Myocyte (in vitro differentiated cells): ENCODE results near the gene DIDO1. TPM values are rescaled to one million over a fixed set of nuclear protein-coding genes. Genes with fewer than 3 reads are reported as not detected.

Experiments used
- DNase-seq: peaks from one replicate; pipeline ENCODE4 v3.0.0-alpha.2; 2012; ENCODE audit warnings: low read depth
- total RNA-seq: library from RNA; depleted of rRNA; stranded (reverse); fragments of >200 nt; gene quantifications from 2 replicates; pipeline ENCODE4 v1.2.3, GENCODE V29; 2014

The DIDO1 gene
- total RNA-seq, 1 donor from 2014 or later = 31.9 TPM

DNA sequence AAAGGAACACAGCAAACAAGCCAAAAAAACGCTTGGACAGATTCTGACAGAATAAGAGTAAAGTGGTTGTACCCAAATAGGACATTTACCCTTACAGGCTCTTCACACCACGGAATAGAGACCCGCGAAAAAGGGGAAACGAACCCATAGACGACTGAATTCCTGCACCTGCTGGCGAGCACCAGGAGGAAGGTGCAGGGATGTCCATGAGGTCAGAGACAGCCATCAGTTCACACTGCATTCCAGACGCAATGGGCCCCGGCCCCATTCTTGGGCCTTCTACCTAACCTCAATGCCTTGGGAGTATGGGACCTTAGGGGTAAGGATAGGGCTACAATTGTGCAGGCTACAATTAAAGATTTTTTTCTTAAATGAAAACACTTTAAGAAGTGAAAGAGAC lies 5.2 kb upstream of the DIDO1 start:
- no peak for DNase-seq

DNA sequence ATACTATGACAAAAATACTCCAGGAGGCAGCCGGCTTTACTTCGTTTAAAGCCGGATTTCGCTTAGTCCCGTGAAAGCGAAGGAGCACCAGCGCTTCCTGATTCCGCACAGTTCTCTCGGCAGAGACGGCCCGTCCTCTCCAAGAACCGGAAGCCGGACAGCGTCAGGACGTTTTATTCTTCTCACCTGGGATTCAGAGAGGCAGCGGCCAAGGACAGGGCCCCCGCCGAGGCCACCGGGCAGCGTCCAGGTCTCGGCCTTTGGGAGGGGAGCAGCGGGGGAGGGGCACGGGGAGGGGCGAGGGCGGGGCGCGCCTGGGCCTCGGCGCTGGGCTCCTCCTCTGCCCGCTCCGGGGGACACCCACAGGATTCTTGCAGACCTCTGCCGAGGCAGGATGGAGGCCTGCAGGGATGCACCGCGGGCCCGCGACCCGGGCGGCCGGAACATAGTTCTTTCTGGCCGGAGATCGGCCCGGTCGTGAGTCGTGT lies 2.8 kb upstream of the DIDO1 start:
- DNase-seq = no peak

DNA sequence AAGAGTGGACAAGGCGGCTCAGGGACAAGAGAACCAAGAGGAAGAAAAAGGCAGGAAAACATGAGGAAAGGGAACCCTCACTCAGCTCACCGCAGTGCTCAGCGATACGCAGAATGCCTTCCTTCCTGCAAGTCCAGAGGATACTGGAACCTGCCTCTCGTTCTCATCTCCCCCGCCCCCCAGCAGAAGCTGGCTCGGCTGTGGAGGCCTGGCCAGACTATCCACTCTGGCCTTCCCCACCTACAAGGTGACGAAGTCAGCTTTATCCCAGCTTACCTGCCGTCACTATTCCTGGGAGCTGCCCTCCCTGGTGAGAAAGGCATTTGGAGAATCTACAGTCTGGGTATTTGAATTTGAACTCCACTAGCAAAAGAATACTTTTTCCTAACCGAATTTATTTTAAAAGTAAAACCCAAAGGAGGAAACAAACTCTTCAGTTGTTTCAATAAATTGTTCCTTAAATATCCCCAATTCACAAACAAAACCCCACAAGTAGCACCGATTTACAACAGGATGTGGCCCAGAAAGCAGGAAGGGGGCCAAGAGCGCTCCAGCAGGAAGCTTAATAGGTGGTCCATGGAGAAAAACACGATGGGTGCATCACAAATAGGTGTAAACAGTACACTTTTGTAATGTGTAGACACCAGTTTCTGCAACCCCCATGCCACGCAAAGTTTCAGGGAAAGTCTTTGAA lies 2.1 kb upstream of the DIDO1 start:
- no peak for DNase-seq

DNA sequence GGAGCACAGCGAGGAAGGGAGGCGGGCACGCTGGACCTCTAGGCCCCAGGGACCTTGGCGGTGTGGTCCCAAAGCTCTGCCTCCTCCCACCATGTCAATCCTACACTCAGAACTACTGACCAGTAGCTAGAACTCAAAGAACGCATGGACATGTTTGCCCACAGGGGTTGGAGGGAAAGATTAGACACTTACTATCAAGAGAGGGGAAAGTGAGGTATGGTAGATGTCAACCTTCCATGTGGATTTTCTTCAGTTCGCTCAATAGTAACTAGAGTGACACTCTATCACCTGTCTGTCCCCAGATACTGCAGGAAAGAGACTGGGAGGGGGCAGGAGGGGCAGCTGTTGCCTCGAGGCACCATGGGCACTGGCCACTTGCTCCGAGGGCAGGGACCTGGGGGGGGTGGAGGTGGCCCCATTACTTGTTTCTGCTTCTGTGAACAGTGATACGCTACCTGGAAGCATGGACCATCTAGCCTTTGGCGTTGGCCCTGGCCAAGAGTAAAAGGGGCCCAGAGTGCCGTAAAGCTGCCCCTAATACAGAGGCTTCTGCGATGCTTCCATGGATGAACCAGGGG lies 912 bp upstream of the DIDO1 start:
- no peak for DNase-seq

DNA sequence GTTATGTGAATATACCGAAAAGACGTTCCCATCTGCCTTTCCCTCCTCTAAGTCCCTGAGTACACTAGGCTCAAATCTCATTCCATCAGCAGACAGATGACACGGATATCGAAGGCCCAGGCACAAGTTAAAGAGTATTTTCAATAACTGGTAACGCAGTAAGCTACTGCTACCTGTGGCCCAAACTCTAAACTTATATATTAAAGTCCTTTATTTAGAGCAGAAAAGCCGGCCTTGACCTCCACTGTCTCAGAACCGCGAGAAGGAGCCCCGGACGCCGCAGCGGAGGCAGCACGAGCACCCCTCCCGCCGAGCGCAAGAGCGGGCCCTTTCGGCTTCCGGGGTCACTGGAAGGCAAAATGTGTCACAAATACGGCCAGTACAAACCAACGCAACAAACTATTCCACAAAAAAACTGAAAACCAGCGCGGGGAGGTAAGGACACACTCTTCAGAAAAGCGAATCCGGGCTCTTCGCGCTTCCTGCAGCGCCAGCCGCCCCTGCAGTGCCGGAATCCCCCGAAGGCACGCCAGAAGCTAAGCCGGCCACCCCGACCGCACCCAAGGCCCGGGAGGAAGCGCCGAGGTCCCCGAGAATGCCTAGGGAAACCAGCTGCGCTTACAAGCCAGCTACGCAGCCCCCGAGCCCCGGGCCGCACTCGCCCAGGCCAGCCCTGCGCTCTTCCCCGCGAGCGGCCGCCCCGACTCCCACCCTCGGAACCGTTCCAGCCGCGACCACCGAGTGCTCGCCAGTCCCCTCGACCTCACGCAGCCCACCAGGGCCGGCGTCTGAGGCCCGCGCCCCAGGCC lies 681 bp downstream of the DIDO1 start:
- DNase-seq = peak; percentile 46

DNA sequence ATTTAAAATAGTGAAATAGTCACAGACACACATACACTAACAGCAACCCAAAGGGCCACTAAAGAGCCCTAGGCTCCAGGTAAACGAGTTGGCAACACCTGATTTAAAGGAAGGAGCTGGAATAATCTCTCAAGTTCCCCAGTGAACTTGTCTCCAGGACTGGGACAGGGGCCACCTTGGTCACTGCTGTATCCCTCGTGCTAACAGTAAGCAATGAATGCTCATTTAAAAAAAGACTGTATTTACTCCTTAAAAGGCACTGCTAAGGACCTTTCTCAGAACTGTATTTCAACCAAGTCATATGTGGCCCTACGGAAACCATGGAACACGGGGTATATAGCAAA lies 1.3 kb downstream of the DIDO1 start:
- no peak for DNase-seq

DNA sequence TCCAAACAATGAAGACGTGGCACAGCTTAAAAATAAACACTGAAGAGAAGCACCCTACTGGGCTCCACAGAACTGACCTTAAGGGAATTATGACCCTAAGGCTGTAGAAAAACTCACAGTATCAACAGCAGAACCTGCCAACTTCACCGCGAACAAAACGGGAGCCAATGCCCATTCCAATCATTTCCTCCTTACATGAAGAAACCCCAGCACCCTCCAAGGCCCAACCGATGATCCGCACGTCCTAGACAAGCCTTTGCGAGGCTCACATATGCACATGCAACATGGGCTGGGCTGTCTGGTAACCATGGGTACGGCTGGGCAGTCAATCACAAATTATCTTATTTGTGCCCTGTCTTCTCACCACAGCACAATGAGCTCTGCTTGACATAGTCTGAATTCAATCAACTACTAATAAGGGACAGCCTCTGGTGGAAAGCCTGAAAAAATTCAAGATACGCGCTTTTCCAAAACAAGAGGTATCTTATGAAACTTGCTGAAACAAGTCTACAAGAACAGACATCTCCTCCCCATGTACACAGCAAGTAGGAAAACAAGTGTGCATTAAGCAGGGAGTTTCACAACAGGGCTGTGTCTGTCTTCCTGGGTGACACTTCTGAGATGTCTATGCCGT lies 1.7 kb downstream of the DIDO1 start:
- peak; percentile 23 for DNase-seq

DNA sequence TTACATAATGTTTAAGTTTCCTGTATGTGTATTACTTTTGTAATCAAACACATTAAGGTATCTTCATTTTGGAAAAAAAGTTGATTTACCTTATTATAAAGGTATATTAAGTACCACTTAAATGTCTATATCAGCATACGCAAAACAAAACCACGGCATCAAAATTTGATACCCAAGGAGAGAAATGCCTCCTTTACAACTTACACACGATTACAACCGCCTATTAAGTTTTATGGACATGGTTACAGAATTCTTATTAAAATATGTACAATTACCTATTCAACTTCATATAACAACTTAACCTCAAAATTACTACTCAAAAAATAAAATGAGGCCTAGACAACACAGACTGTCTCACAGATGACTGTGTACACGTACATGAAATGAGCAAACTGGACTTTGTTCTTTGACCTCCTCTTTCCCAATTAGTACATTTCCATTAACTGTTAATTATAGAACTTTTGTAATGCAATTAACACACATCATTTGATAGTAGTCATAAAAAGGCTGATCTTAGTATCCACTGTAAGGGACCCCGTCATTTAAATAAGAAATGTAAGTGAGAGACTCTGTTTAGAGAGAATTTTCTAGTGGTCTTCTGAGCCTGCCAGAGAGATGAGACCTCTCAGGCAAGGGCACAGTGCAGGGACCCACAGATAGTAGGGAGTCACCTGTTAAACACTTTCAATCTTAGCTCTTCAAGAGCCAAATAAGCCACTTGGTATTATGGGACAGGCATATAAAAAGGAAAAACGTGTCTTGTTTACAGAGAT lies 2.5 kb downstream of the DIDO1 start:
- no peak for DNase-seq

DNA sequence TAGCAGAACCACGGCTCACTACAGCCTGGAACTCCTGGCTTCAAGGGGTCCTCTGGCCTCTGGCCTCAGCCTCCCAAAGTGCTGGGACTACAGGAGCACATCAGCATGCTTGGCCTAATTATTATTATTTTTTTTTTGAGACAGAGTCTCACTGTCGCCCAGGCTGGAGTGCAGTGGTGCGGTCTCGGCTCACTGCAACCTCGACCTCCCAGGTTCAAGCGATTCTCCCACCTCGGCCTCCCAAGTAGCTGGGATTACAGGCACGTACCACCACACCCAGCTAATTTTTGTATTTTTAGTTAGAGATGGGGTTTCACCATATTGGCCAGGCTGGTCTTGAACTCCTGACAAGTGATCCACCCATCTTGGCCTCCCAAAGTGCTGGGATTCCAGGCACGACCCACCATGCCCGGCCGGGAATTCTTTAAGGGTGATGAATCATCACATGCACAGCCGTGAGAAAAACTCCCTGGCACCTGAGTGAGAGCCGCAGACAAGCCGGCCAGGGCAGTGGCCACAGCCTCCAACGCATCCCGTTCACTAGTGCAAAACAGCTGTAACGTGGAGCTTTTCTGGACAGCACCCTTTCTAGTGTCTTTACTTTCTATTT lies 3.1 kb downstream of the DIDO1 start:
- peak; percentile 90 for DNase-seq

DNA sequence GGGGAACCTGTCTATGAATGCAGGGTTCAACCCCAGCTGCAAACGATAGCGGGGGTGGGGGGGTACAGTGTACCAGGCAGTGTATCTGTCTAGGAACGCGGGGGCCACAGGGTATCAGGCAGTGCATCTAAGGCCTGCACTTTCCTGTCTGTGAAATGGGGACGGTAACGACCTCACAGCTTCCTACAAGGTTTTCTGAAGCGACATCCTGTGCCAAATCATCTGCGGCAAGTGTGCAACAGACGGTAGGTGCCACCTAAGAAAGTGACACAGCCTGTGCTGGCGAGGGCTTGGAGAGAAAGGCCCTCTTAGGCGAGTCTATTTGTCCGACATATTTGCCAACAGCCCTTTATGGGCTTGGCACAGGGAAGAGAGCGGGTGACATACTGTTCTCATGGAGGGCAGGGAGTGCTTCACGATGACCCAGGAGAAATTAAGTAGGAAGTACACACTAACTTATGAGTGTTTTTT lies 3.8 kb downstream of the DIDO1 start:
- DNase-seq = no peak

DNA sequence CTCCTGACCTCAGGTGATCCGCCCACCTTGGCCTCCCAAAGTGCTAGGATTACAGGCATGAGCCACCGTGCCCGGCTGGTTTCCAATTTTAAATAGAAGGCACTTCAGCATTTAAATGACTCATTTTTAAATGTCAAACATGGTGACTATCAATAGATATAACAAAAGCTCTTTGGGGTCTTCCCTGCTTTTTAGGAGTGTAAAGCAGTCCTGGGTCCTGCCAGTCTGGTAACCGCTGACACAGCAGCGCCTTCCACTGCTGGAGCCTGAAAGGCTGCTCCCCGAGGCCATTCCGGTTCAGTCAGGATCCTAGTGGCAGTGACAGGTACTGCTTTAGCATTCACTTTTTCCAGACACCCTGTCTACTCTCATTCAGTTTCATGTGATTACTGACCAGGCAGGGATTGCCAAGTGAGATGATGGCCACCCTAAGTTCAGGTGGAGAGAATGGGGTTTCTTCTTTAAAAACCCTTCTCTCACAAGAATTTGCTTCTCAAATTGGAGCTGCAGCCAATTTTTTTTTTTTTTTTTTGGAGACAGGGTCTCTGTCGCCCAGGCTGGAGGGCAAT lies 5.1 kb downstream of the DIDO1 start:
- peak; percentile 56 for DNase-seq

DNA sequence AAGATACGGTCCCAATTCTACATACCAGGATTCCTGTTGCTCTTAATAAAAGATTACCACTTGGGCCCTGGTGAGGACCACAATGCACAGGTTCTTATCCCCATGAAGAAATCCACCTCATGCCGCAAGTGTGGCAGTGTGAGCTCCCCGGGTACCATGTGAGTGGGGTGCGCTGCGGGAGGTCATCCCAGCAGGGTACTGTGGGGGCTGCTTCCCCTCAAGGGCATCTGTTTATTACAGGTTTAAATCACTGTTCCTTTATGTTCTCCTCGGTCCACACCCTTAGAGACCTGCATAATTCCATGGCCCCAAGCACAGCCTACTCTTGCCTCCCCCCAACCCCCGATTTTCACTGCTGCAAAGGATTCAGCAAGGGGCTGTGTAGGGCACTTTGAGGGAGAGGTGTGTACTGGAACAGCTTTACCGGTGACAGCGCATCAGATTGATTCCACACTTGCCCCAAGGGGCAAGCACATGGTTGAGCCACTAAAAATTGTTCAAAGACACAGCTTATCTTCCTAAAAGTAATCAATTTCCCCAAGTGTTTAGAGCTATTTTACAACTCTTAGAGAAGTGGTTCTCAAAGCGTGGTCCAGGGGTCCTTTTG lies 6.2 kb downstream of the DIDO1 start:
- DNase-seq = no peak

DNA sequence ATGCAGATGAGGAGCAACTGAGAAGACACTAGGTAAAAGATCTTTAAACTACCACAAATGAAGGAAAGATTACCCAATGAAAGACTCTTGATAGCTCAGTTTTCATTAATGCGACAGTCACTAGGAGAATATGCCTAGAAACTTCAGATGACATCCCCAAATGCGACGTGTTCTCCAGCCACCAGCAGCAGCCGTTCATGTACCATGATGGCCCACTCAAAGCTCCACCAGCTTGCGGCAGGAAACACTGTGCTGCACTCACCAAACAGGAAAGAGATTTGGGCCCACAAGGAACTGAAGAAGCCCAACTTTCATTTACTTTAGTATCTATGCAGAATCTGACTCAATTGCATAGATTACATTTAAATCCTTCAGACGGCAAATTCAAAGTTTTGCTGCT lies 7.5 kb downstream of the DIDO1 start:
- no peak for DNase-seq

DNA sequence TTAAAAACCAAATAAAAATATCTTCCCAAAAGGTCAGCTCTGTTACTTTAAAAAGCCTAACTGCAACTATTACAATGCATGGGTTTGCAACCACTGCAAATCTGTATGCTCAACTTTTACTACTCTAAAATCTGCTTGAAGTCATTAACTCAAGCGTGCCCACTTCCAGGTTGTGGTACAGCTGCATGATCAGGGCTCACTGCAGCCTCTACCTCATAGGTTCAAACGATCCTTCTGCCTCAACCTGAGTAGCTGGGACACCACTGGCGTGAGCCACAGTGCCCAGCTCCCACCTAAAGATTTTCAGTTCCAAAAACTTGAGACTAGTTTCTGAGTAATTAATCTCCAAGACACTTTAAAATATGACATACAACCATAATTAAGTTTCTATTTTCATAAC lies 8.2 kb downstream of the DIDO1 start:
- no peak for DNase-seq

DNA sequence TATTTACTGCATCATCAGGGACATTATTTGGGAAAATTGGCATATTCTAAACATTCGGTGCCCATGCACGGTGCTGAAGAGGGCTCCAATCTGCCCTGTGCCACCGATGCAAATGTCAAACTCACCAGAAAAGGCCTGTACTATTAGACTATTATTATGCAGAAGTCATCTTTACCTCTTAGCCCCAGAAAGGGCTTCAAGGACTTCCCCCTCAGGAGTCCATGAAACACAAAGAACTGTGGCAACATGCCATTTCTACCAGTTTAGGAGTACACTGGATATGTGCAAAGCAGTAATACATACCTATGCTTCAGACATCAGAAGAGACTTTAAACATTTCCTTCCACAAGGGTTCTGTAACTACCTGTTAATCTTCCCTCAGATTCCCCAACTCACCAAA lies 8.6 kb downstream of the DIDO1 start:
- DNase-seq = no peak

DNA sequence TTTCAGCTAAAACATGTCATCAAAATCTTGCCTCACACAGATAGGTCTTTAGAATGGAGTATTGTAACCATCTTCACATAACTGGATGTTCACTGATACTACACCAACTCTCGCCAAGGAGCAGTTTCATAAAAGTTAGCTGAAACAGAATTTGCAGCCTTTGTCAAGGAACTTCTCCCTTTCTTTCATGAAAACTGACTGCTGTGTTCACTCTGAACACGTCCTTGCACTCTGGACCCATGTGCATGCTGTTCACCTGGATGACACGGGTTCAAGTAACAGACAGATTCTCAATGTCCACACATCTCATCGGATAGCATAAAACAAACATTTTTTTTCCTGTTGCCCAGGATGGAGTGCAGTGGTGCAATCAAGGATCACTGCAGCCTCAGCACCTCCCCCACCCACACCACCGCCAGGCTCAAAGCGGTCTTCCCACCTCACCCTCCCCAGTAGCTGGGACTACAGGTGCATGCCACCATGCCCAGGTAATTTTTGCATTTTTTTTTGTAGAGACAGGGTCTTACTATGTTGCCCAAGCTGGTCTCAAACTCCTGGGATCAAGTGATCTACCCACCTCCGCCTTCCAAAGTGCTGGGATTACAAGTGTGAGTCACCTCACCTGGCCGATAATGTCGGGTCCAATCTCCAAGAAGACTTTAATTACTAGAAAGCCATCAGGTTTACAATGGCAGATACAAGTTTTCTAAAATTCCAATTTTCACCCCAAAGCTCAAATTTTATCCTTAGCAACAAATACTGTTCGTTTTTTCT lies 9.4 kb downstream of the DIDO1 start:
- no peak for DNase-seq

DNA sequence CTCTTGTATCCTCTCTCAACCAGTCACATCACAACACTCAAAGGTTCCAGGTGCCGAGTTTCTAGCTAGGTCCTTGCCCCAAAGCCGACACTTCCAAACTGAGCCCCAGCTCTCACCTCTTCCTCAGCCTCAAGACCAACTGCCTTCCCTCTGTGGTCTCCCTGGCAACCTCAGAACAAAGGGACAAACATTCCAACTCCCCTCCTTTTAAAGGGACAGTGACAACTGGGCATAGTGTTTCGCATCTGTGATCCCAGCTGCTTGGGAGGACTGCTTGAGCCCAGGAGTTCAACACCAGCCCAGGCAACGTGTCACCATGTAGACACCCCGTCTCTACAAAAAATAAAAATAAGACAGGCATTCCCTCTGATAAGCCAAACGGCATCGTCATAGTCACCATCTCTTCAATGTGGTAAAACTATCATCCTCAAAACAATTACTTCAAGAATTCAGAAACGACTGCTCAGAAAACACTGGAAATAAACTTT lies 11.3 kb downstream of the DIDO1 start:
- peak; percentile 90 for DNase-seq

DNA sequence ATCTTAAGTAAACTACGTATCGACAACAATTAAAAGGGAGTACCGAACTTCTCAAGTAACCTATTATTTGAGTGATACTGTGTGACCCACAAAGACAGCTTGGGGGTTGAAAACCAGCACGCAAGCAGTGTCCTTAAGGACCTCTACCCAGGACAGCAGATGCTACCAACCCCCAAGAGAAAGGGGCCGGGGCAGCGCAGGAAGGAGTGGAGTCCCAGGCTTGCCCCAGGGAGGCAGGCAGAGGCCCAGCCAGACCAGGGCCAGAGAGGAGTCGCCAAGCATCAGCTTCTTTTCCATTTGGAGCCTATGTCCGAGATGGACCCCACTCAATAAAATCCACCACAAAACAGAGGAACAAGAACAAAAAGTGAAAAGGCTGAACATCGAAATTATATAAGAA lies 11.9 kb downstream of the DIDO1 start:
- DNase-seq = no peak

DNA sequence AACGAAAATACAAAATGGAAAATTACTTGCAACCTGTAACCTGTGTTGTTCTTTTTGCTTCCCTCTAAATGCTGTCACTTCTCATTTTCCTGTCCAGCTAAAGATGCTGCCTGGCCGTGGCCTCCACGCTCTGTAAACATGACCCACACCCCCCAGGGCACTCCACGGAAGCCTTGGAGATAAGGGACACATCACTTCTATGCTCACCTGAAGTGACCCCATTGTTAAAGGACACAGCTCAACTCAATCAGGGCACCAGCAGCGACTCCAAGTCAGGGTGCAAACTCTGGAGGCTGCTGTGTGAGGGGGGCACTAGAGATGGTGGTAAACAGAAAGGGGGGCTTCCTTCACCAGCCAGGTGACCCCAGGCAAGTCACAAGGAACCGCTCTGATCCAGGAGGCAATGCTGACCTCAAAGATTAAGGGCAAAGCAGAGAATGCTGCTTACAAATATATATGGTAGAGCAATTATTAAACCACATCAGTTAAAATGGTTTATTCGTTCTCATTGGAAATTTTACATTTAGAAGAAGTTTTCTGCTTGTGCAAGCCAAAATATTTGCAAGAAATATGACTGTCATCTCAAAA lies 13.2 kb downstream of the DIDO1 start:
- DNase-seq = no peak
